ENCODE measurements around the gene N4BP2L2. TPM values are rescaled to one million over a fixed set of nuclear protein-coding genes. Genes with fewer than 3 reads are reported as not detected.

The N4BP2L2 gene
- total and polyA plus RNA-seq, 2 experiments from 2014 or later: 63.1 to 160 TPM

DNA sequence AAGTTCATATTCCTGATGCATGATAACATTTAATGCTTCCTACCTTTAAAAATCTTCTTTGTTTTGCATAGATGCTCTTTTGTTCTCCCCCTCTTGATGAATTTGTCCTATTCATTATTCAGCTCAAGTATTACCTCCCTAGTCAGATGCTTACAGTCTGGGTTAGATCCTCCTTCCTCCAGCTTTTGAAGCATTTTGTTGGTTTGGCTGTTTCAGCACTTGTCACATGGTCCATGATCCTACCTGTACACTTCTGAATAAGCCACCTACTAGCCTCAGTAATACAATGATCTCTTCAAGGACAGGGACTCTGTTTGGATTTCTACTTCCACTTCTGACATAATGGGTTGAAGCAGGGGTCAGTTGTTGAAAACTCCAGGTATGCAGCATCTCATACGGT is 148.1 kb downstream of the N4BP2L2 start:
- H3K27ac Mint-ChIP-seq: 0 out of 2 replicates have a peak overlapping the region, but pooled peaks have one; percentile 28
- Histone ChIP-seq H3F3A (replicated peaks; ENCODE audit: low read depth) (no peaks in the 10 kb centered on the region), H3K9me2 (ENCODE audit: insufficient read depth) (no peaks in the 10 kb centered on the region), H3K79me2 (replicated peaks; ENCODE audit: insufficient read depth) (no peaks in the 10 kb centered on the region), H3K4me2 (no peak overlapping the region), H3K27me3 (ENCODE audit: insufficient read depth) (no peaks in the 10 kb centered on the region), H3K27ac (ENCODE audit: low read depth) (no peak overlapping the region), H4K20me1 (replicated peaks; ENCODE audit: insufficient read depth) (no peaks in the 10 kb centered on the region), H3K4me1 (ENCODE audit: insufficient read depth) (peaks cover 19% of the 10 kb centered on the region), H3K36me3 (ENCODE audit: insufficient read depth) (no peaks in the 10 kb centered on the region; the same call in 1 of the 2 replicates), H2AFZ (no peak overlapping the region), H3K4me3 (no peak overlapping the region)
- H3K27me3 Mint-ChIP-seq (ENCODE audit: insufficient read depth, low read depth, poor library complexity): no peaks in the 10 kb centered on the region
- H3K4me3 Mint-ChIP-seq: no peak overlapping the region
- ATAC-seq (no peak), DNase-seq (ENCODE audit: low spot score) (no peak)
- H3K36me3 Mint-ChIP-seq (ENCODE audit: low read depth): peaks cover 6% of the 10 kb centered on the region; the same call in 2 of the 3 replicates
- TF ChIP-seq, protein P1, sequence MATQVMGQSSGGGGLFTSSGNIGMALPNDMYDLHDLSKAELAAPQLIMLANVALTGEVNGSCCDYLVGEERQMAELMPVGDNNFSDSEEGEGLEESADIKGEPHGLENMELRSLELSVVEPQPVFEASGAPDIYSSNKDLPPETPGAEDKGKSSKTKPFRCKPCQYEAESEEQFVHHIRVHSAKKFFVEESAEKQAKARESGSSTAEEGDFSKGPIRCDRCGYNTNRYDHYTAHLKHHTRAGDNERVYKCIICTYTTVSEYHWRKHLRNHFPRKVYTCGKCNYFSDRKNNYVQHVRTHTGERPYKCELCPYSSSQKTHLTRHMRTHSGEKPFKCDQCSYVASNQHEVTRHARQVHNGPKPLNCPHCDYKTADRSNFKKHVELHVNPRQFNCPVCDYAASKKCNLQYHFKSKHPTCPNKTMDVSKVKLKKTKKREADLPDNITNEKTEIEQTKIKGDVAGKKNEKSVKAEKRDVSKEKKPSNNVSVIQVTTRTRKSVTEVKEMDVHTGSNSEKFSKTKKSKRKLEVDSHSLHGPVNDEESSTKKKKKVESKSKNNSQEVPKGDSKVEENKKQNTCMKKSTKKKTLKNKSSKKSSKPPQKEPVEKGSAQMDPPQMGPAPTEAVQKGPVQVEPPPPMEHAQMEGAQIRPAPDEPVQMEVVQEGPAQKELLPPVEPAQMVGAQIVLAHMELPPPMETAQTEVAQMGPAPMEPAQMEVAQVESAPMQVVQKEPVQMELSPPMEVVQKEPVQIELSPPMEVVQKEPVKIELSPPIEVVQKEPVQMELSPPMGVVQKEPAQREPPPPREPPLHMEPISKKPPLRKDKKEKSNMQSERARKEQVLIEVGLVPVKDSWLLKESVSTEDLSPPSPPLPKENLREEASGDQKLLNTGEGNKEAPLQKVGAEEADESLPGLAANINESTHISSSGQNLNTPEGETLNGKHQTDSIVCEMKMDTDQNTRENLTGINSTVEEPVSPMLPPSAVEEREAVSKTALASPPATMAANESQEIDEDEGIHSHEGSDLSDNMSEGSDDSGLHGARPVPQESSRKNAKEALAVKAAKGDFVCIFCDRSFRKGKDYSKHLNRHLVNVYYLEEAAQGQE (IDR thresholded peaks at IDR 0.05; ENCODE audit: unreplicated experiment): no peak
- TF ChIP-seq ZNF331 (CRISPR knock-in tag; IDR thresholded peaks at IDR 0.05; ENCODE audit: low read depth) (no peak), POLR2AphosphoS5 (IDR thresholded peaks at IDR 0.05; ENCODE audit: low read depth) (no peak)
- H3K4me1 Mint-ChIP-seq: peaks cover 9% of the 10 kb centered on the region
- no peaks in the 10 kb centered on the region for H3K9me3 Mint-ChIP-seq

DNA sequence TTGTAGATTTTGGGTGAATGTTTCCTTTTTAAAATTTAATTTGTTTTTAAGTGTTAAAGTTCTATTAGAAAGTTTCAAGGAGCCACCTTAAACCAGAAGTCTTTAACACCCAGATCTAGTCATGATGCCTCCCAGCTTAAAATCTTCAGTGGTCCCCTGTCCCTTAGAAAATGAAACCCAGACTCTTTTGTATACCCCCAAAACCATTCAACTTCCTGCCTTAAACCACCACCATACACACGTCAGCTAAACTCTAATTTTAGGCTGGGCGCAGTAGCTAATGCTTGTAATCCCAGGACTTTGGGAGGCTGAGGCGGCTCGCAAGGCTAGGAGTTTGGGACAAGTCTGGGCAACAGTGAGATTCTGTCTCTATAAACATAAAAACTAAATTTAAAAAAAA is 148.5 kb downstream of the N4BP2L2 start:
- Histone ChIP-seq H3F3A (replicated peaks; ENCODE audit: low read depth) (no peaks in the 10 kb centered on the region), H2AFZ (no peak overlapping the region), H3K4me2 (no peak overlapping the region), H3K36me3 (ENCODE audit: insufficient read depth) (no peaks in the 10 kb centered on the region; the same call in 1 of the 2 replicates), H4K20me1 (replicated peaks; ENCODE audit: insufficient read depth) (no peaks in the 10 kb centered on the region), H3K4me3 (no peak overlapping the region), H3K9me2 (ENCODE audit: insufficient read depth) (no peaks in the 10 kb centered on the region), H3K27ac (ENCODE audit: low read depth) (no peak overlapping the region), H3K27me3 (ENCODE audit: insufficient read depth) (no peaks in the 10 kb centered on the region), H3K4me1 (ENCODE audit: insufficient read depth) (peaks cover 19% of the 10 kb centered on the region), H3K79me2 (replicated peaks; ENCODE audit: insufficient read depth) (no peaks in the 10 kb centered on the region)
- peaks cover 9% of the 10 kb centered on the region for H3K4me1 Mint-ChIP-seq
- no peak overlapping the region for H3K4me3 Mint-ChIP-seq
- H3K36me3 Mint-ChIP-seq (ENCODE audit: low read depth): peaks cover 6% of the 10 kb centered on the region; the same call in 2 of the 3 replicates
- no peaks in the 10 kb centered on the region for H3K9me3 Mint-ChIP-seq
- peak overlapping the region; percentile 74; the same call in 1 of the 2 replicates for H3K27ac Mint-ChIP-seq
- DNase-seq (ENCODE audit: low spot score): no peak
- no peaks in the 10 kb centered on the region for H3K27me3 Mint-ChIP-seq (ENCODE audit: insufficient read depth, low read depth, poor library complexity)
- no peak for TF ChIP-seq STAT1 (IDR thresholded peaks at IDR 0.05; ENCODE audit: unreplicated experiment)
- TF ChIP-seq JUNB (IDR thresholded peaks at IDR 0.05; ENCODE audit: unreplicated experiment): no peak
- no peak for TF ChIP-seq ZNF331 (CRISPR knock-in tag; IDR thresholded peaks at IDR 0.05; ENCODE audit: low read depth)
- TF ChIP-seq CREB1 (CRISPR knock-in tag; IDR thresholded peaks at IDR 0.05; ENCODE audit: low read depth): no peak
- TF ChIP-seq EZH2 (IDR thresholded peaks at IDR 0.05; ENCODE audit: low read depth, unreplicated experiment): no peak
- TF ChIP-seq EZH2phosphoT487 (IDR thresholded peaks at IDR 0.05; ENCODE audit: unreplicated experiment): no peak
- TF ChIP-seq NANOG (IDR thresholded peaks at IDR 0.05; ENCODE audit: borderline replicate concordance): no peak
- TF ChIP-seq, protein P1 (IDR thresholded peaks at IDR 0.05; ENCODE audit: unreplicated experiment): no peak
- TF ChIP-seq, protein P2, sequence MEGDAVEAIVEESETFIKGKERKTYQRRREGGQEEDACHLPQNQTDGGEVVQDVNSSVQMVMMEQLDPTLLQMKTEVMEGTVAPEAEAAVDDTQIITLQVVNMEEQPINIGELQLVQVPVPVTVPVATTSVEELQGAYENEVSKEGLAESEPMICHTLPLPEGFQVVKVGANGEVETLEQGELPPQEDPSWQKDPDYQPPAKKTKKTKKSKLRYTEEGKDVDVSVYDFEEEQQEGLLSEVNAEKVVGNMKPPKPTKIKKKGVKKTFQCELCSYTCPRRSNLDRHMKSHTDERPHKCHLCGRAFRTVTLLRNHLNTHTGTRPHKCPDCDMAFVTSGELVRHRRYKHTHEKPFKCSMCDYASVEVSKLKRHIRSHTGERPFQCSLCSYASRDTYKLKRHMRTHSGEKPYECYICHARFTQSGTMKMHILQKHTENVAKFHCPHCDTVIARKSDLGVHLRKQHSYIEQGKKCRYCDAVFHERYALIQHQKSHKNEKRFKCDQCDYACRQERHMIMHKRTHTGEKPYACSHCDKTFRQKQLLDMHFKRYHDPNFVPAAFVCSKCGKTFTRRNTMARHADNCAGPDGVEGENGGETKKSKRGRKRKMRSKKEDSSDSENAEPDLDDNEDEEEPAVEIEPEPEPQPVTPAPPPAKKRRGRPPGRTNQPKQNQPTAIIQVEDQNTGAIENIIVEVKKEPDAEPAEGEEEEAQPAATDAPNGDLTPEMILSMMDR (conservative IDR thresholded peaks at IDR 0.05; ENCODE audit: low read depth in 2 of 2): no peak
- TF ChIP-seq ZNF114 (CRISPR knock-in tag; IDR thresholded peaks at IDR 0.05): no peak
- no peak for ATAC-seq

All from GM23338 (cell line).